Activated T-helper 1 cell treated with anti-CD3 and anti-CD28 coated beads, Interleukin-12 subunit alpha, Interleukin-12 subunit beta, Interleukin-2, Interleukin-4 antibody, amounts not matched to agents 30 ng/mL and 10 ng/mL and 1 ng/mL, durations not matched to agents 14 hours and 24 hours and 36 hours (primary cell): Measurements from ENCODE around the gene UROS. TPM values are rescaled to one million over a fixed set of nuclear protein-coding genes. Genes with fewer than 3 reads are reported as not detected.

Experiments used
- DNase-seq: peaks from one replicate; pipeline ENCODE4 v3.0.0; 2021; ENCODE audit warnings: low spot score
- H3K27ac Mint-ChIP-seq: one replicate; pipeline ENCODE4 v1.8.0; 2021; ENCODE audit warnings: mild to moderate bottlenecking, mixed read lengths
- H3K27me3 Mint-ChIP-seq: one replicate; pipeline ENCODE4 v1.8.0; 2022; ENCODE audit warnings: mild to moderate bottlenecking, moderate library complexity, mixed read lengths; ENCODE audit not compliant: insufficient read depth
- H3K36me3 Mint-ChIP-seq: one replicate; pipeline ENCODE4 v1.8.0; 2021; ENCODE audit warnings: low read depth, mixed read lengths
- H3K4me1 Mint-ChIP-seq: one replicate; pipeline ENCODE4 v1.8.0; 2021; ENCODE audit warnings: low read depth, mixed read lengths
- H3K4me3 Mint-ChIP-seq: one replicate; pipeline ENCODE4 v1.8.0; 2021; ENCODE audit warnings: mild to moderate bottlenecking, moderate library complexity, mixed read lengths
- H3K9me3 Mint-ChIP-seq: one replicate; pipeline ENCODE4 v1.8.0; 2021; ENCODE audit warnings: mixed read lengths
- intact Hi-C: fragments of 100-400 bp; cut with micrococcal nuclease; formaldehyde crosslinking; loops from one replicate; pipeline ENCODE4 v1.15.1; 2024
- total RNA-seq: library from RNA; stranded (reverse); gene quantifications from 2 replicates; pipeline ENCODE4 v1.2.3, GENCODE V29; 2022

Gene UROS
- total RNA-seq, 1 donor from 2014 or later: 49.0 TPM

- H3K27me3 Mint-ChIP-seq: peaks cover 2% of the 10 kb centered on the region
- no peak for DNase-seq
- intact Hi-C loops: no loop called here
- no peak overlapping the region for H3K27ac Mint-ChIP-seq
- H3K4me3 Mint-ChIP-seq: no peak overlapping the region
- H3K36me3 Mint-ChIP-seq: no peaks in the 10 kb centered on the region
- H3K4me1 Mint-ChIP-seq: no peaks in the 10 kb centered on the region
- no peaks in the 10 kb centered on the region for H3K9me3 Mint-ChIP-seq
Measured at GRCh38 chr10:125777806-125778205, 45.3 kb downstream of the UROS start.

DNA sequence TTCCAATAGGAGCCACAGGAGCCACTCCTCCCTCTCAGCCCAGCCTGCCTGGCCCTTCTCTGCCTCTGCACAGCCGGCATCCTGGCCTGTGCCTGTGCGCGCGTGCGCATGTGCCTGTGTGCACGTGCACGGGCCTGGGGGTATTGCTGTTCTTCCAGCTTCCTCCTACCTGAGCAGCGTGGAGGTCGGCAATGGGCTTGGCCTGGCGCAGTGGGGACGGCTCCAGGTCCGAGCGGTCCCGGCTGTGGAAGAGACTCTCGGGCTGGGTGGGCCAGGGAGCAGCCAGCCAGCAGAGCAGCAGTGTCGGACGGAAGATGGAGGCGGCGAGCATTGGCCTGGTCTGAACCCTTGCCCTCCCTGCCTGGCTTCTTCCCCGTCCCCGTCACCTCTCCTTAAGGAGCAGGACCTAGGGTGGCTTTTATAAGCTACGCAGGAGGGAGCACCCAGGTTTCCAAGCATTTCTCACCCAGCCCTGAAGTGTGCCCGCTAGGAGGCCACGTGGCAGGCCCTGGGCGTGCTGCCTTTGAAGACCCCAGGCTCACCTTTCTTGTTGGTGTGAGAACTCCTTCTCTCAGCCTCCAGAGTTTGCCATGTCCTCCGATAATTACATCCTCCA lies 47.5 kb downstream of the UROS start, which contains the start of gene MMP21:
TSS of gene MMP21 (minus strand) at position 331 of the 616 bp plus-strand sequence. CDS start at position 331, 0 bp downstream.
- no peaks in the 10 kb centered on the region for H3K4me1 Mint-ChIP-seq
- H3K4me3 Mint-ChIP-seq: no peak within 1 kb of the TSS
- intact Hi-C loops: no loop called here
- no peak for DNase-seq
- H3K36me3 Mint-ChIP-seq: no peaks in the 10 kb centered on the region
- no peaks in the 10 kb centered on the region for H3K9me3 Mint-ChIP-seq
- no peak within 1 kb of the TSS for H3K27ac Mint-ChIP-seq
- peaks cover 2% of the 10 kb centered on the region for H3K27me3 Mint-ChIP-seq

DNA sequence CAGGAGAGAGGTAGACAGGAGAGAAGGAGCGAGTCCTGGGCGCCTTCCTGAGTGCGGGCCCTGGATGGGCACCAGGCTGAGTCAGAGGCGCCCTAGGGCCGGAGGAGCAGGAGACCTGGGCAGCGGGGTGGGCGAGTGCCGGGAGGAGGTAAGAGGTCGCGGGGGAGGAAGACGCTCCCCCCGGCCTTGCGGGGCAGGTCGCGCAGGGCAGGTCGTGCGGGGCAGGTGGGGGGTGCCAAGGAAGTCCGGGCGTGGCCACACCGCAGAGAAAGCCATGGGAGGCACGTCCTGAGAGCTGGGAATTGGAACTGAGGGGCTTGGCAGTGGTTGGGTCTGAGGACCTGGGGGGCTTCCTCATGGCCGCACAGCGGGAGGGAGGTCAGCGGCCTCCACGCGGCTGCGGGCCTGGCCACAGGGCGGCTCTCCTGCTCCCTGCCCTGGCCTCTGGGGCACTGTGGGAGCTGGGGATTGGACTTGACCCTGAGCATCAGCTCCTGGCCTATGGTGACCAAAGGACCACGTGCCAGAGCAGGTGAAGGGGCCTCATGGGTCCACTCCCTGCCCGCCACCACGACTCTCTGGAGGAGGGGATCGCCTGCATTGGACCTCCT lies 48.4 kb downstream of the UROS start:
- Mint-ChIP-seq H3K4me1 (no peaks in the 10 kb centered on the region), H3K4me3 (no peak overlapping the region), H3K27me3 (peaks cover 2% of the 10 kb centered on the region), H3K27ac (no peak overlapping the region), H3K36me3 (no peaks in the 10 kb centered on the region), H3K9me3 (no peaks in the 10 kb centered on the region)
- intact Hi-C loops: no loop called here
- DNase-seq: no peak

DNA sequence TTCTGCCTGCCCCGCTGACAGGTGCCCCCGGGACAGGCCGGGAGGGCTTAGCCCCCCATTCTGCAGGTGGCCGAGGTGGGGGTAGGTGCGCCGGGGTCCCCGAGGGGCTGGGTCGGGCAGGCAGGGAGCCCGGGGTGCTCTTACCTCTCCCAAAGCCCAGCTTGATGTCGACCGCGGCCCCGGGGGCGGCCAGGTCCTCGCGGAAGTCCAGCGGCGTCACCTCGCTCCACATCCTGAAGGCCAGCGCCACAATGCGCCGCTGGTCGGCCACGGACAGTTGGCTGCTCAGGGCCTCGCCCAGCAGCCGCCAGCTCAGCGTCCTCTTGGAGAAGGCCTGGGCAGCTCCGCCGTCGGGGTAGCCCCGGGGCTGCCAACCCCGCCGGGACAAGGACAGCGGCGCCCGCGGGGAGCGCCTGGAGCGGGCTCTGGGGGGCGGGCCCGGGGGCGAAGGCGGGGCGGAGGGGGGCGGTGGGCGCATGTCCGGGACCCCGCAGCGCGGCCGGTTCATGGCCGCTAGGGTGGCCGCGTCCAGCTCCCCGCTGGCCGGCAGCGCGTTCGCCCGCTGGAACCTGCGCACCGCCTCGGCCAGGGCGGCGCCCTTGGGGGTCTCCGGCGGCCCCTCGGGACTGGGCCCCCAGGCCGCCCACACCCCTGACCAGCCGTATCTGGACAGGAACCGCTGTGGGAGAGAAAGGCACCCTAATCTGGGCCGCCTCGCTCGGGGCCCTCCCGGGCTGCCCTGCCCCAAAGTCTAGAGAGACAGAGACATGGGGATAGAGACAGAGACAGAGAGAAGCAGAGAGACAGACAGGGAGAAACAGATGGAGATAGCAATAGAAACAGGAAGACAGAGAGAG lies 49.1 kb downstream of the UROS start:
- H3K27ac Mint-ChIP-seq: no peak overlapping the region
- peaks cover 2% of the 10 kb centered on the region for H3K27me3 Mint-ChIP-seq
- no peaks in the 10 kb centered on the region for H3K4me1 Mint-ChIP-seq
- DNase-seq: no peak
- no peaks in the 10 kb centered on the region for H3K9me3 Mint-ChIP-seq
- H3K4me3 Mint-ChIP-seq: no peak overlapping the region
- intact Hi-C loops: no loop called here
- H3K36me3 Mint-ChIP-seq: no peaks in the 10 kb centered on the region

GRCh38 chr10:125772864-125773180 lies 50.2 kb downstream of the UROS start:
- DNase-seq: no peak
- Mint-ChIP-seq H3K36me3 (peaks cover 3% of the 10 kb centered on the region), H3K4me1 (no peaks in the 10 kb centered on the region), H3K27me3 (peaks cover 2% of the 10 kb centered on the region), H3K9me3 (no peaks in the 10 kb centered on the region), H3K27ac (no peak overlapping the region), H3K4me3 (no peak overlapping the region)
- intact Hi-C loops: no loop called here

- intact Hi-C loops: no loop called here
- no peak for DNase-seq
- Mint-ChIP-seq H3K27me3 (peaks cover under 1% of the 10 kb centered on the region), H3K4me3 (no peak overlapping the region), H3K36me3 (peaks cover 7% of the 10 kb centered on the region), H3K4me1 (no peaks in the 10 kb centered on the region), H3K9me3 (no peaks in the 10 kb centered on the region), H3K27ac (no peak overlapping the region)
Measured at GRCh38 chr10:125772112-125772863, 50.8 kb downstream of the UROS start.

- DNase-seq: no peak
- no peak overlapping the region for H3K27ac Mint-ChIP-seq
- H3K9me3 Mint-ChIP-seq: no peaks in the 10 kb centered on the region
- intact Hi-C loops: no loop called here
- H3K4me3 Mint-ChIP-seq: no peak overlapping the region
- H3K27me3 Mint-ChIP-seq: no peaks in the 10 kb centered on the region
- peaks cover 14% of the 10 kb centered on the region for H3K36me3 Mint-ChIP-seq
- no peaks in the 10 kb centered on the region for H3K4me1 Mint-ChIP-seq
Measured at GRCh38 chr10:125770844-125771243, 52.2 kb downstream of the UROS start.

- Mint-ChIP-seq H3K36me3 (peaks cover 26% of the 10 kb centered on the region), H3K27ac (no peak overlapping the region), H3K27me3 (no peaks in the 10 kb centered on the region), H3K4me1 (no peaks in the 10 kb centered on the region), H3K4me3 (no peak overlapping the region), H3K9me3 (no peaks in the 10 kb centered on the region)
- intact Hi-C loops: no loop called here
- no peak for DNase-seq
Measured at GRCh38 chr10:125769175-125769574, 53.9 kb downstream of the UROS start.

DNA sequence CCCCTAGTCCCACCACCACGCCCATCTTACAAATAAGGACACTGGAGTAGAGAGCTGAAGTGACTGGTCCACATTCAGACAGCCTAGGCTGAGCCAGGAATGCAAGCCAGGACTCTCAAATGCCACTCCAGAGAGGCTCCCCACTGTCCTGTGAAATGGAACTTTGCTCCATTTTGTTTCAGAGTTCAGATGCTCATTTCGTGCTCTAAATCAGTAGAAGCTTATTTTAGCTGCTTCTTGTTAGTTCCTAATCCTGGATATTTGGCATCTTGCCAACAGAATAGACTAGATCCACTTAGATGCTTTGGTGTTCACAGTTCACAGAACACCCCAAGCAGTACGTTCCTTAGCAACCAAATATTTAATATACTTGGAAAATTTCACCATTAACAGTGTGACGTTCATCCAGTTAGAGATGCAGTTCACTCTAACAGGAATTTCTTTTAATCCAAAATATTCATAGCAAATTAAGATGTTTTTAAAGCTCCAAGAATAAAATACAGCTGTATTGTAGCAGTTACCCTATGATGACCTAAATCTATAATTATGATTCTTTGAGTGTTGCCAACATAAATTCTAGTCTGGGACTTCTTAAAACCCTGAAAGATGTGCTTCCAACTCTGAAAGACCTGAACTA lies 54.7 kb downstream of the UROS start:
- H3K36me3 Mint-ChIP-seq: peaks cover 33% of the 10 kb centered on the region
- no peak overlapping the region for H3K27ac Mint-ChIP-seq
- H3K4me3 Mint-ChIP-seq: no peak overlapping the region
- H3K9me3 Mint-ChIP-seq: no peaks in the 10 kb centered on the region
- H3K27me3 Mint-ChIP-seq: no peaks in the 10 kb centered on the region
- intact Hi-C loops: no loop called here
- H3K4me1 Mint-ChIP-seq: no peaks in the 10 kb centered on the region
- no peak for DNase-seq

DNA sequence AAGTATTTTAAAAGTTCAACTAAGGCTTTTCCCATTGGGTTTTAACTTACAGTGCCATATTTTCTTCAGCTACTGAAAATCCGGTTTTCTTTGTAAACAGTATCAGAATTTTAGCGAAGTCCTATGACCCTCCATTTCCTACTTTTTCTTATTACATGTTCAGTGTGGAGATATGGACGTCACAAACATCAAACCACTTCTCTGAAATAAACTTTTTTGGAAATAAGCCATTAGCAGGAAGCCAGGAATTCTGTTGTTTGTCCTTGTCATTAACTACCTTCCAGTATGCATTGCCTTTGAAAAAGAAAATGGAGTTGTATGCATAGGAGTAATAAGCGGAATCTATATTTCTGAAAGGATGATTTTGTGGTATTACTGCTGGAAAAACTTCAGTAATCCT lies 56.5 kb downstream of the UROS start:
- Mint-ChIP-seq H3K27ac (no peak overlapping the region), H3K4me3 (no peak overlapping the region), H3K9me3 (no peaks in the 10 kb centered on the region), H3K4me1 (no peaks in the 10 kb centered on the region), H3K27me3 (no peaks in the 10 kb centered on the region), H3K36me3 (peaks cover 42% of the 10 kb centered on the region)
- intact Hi-C loops: no loop called here
- DNase-seq: no peak

DNA sequence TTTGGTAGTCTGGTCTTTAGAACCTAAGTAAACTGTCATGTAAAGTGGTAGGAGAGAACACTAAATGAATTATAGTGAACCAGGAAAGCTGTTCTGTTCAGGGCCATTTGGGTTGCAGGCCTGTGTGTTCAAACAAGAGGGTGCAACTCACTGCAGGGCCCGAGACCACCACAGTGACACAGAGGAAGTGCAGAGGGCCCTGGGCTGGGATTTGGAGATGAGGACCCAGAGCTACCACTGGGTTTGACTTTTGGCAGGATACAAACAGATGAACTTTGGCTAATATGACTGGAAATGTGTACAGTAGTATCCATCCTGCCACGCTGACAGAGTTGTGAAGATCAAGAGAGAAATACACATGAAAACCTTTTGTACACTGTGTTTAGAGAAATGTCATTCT lies 57.2 kb downstream of the UROS start:
- intact Hi-C loops: no loop called here
- Mint-ChIP-seq H3K9me3 (no peaks in the 10 kb centered on the region), H3K27me3 (no peaks in the 10 kb centered on the region), H3K27ac (no peak overlapping the region), H3K36me3 (peaks cover 46% of the 10 kb centered on the region), H3K4me3 (no peak overlapping the region), H3K4me1 (no peaks in the 10 kb centered on the region)
- no peak for DNase-seq

GRCh38 chr10:125762692-125763648 lies 60.1 kb downstream of the UROS start:
- Mint-ChIP-seq H3K4me1 (no peaks in the 10 kb centered on the region), H3K4me3 (no peak overlapping the region), H3K27ac (no peak overlapping the region), H3K36me3 (peaks cover 60% of the 10 kb centered on the region), H3K27me3 (no peaks in the 10 kb centered on the region), H3K9me3 (no peaks in the 10 kb centered on the region)
- no peak for DNase-seq
- intact Hi-C loops: no loop called here
